ENCODE results near the gene FRMD6. TPM values are rescaled to one million over a fixed set of nuclear protein-coding genes. Genes with fewer than 3 reads are reported as not detected.

Gene FRMD6
- total and polyA plus RNA-seq, 9 of the 15 experiments (the other 6 are each of a cell fraction or from before 2014, with no cell fraction given): 0.11 to 0.92 (median 0.53) TPM

- POLR2A ChIA-PET: no interaction called here
- CTCF ChIA-PET (ENCODE audit: low intra/inter-chr PET ratio): no interaction called here
- intact Hi-C loops (cut with micrococcal nuclease): no loop called here
These were observed 52.1 kb downstream of the FRMD6 start for GRCh38 chr14:51703787-51704186.

More at GRCh38 chr14:51703787-51704186, 52.1 kb downstream of the FRMD6 start:
- 0% methylated on average over 2 of the region's 2 CpGs for WGBS (ENCODE audit: insufficient coverage, low coverage, missing lambda C conversion rate)
- H3K9me1 ChIP-seq (ENCODE audit: control insufficient read depth, insufficient read depth, low read length): no peaks in the 10 kb centered on the region
- no peaks in the 10 kb centered on the region for H3K36me3 ChIP-seq (ENCODE audit: control insufficient read depth, insufficient read depth, low read length)
- DNase-seq (ENCODE audit: extremely low read depth in 1 of 4, low spot score in 3 of 4) (no peak), FAIRE-seq (no peak), ATAC-seq (no peak)
- peaks cover 0 to 2% of the 10 kb centered on the region in 2 experiments; a peak in 1 of 5 replicates for H3K27me3 ChIP-seq (ENCODE audit: control insufficient read depth in 2 of 2, insufficient read depth in 2 of 2, low read length in 2 of 2)
- no peaks in the 10 kb centered on the region for H3K4me1 ChIP-seq (replicated peaks in 1 of 2; ENCODE audit: control insufficient read depth in 2 of 2, insufficient read depth in 2 of 2, low read length in 2 of 2)
- no peak overlapping the region for H3K4me2 ChIP-seq (ENCODE audit: insufficient read depth, low read length)
- no peak overlapping the region for H3K27ac ChIP-seq (ENCODE audit: extremely low read depth, low read depth, low read length)
- H3K9ac ChIP-seq (ENCODE audit: insufficient read depth in 1 of 2, low read depth in 2 of 2, low read length in 2 of 2): no peak overlapping the region
- in situ Hi-C loops (cut with MboI): no loop called here
- no peaks in the 10 kb centered on the region for H3K79me2 ChIP-seq (ENCODE audit: control insufficient read depth, insufficient read depth, low read length)
- TF ChIP-seq MAFF (IDR thresholded peaks at IDR 0.05; ENCODE audit: low read length): peak; percentile 36; the same call in 1 of the 2 replicates
- no peak for TF ChIP-seq RFX7 (CRISPR knock-in tag; IDR thresholded peaks at IDR 0.05)
- no peak for TF ChIP-seq SLC30A9 (CRISPR knock-in tag; IDR thresholded peaks at IDR 0.05)
- no peak for TF ChIP-seq BCOR (IDR thresholded peaks at IDR 0.05)
- no peak for TF ChIP-seq ZNF639 (CRISPR knock-in tag; conservative IDR thresholded peaks at IDR 0.05 in 1 of 2, IDR thresholded peaks at IDR 0.05 in 1 of 2)
- TF ChIP-seq ZNF583 (CRISPR knock-in tag; IDR thresholded peaks at IDR 0.05): no peak
- peak; percentile 32; the same call in 1 of the 2 replicates for TF ChIP-seq MAFK (IDR thresholded peaks at IDR 0.05; ENCODE audit: low read length)
- no peak for TF ChIP-seq MXD1 (CRISPR knock-in tag; IDR thresholded peaks at IDR 0.05; ENCODE audit: borderline replicate concordance, poor library complexity, severe bottlenecking)
- no peak for TF ChIP-seq STAT5A (IDR thresholded peaks at IDR 0.05; ENCODE audit: borderline replicate concordance, low read length)
- no peak for TF ChIP-seq TEAD2 (tag; IDR thresholded peaks at IDR 0.05)
- no peak for TF ChIP-seq NFYB (IDR thresholded peaks at IDR 0.05; ENCODE audit: extremely low read depth, insufficient read length)
- no peak for TF ChIP-seq ZC3H8 (IDR thresholded peaks at IDR 0.05)
- TF ChIP-seq TEAD1 (CRISPR knock-in tag; IDR thresholded peaks at IDR 0.05): no peak
- TF ChIP-seq ZNF518B (CRISPR knock-in tag; IDR thresholded peaks at IDR 0.05): no peak
- no peak for TF ChIP-seq ZFPM2 (CRISPR knock-in tag; IDR thresholded peaks at IDR 0.05)
- no peak for TF ChIP-seq SRSF1 (IDR thresholded peaks at IDR 0.05; ENCODE audit: low read depth, low read length)
- TF ChIP-seq ZNF316 (IDR thresholded peaks at IDR 0.05): peak; percentile 50; the same call in 1 of the 2 replicates
- no peak for TF ChIP-seq MTA3 (IDR thresholded peaks at IDR 0.05; ENCODE audit: borderline replicate concordance)
- no peak for TF ChIP-seq GATAD2B (IDR thresholded peaks at IDR 0.05; ENCODE audit: borderline replicate concordance)
- no peak for TF ChIP-seq POU5F1 (IDR thresholded peaks at IDR 0.05; ENCODE audit: borderline replicate concordance, low read depth, low read length, partially characterized antibody)
- no peak overlapping the region for H2AFZ ChIP-seq (ENCODE audit: low read depth, low read length)
- no peaks in the 10 kb centered on the region for H4K20me1 ChIP-seq (replicated peaks; ENCODE audit: control insufficient read depth, insufficient read depth, low read length)
- H3K9me3 ChIP-seq (replicated peaks; ENCODE audit: control insufficient read depth, insufficient read depth, low read depth, low read length): no peaks in the 10 kb centered on the region
- no TSS peak for BruUV-seq (replicated peaks)
- H3K4me3 ChIP-seq: no peak overlapping the region
